ENCODE measurements around the gene DMKN.

Gene DMKN

GRCh38 chr19:35457173-35457572 is 56.3 kb downstream of the DMKN start:
- H3K27ac ChIP-seq = no peak overlapping the region
- TF ChIP-seq ZFX (IDR thresholded peaks at IDR 0.05) (no peak), CTCF (conservative IDR thresholded peaks at IDR 0.05) (no peak)

- no peak overlapping the region for H3K27ac ChIP-seq
- TF ChIP-seq ZFX (IDR thresholded peaks at IDR 0.05) (no peak), CTCF (conservative IDR thresholded peaks at IDR 0.05) (no peak)
These were observed 57.7 kb downstream of the DMKN start for GRCh38 chr19:35455616-35456201.

- no peak overlapping the region for H3K27ac ChIP-seq
- TF ChIP-seq CTCF (conservative IDR thresholded peaks at IDR 0.05) (no peak), ZFX (IDR thresholded peaks at IDR 0.05) (no peak)
These were observed 58.8 kb downstream of the DMKN start for GRCh38 chr19:35454663-35455062.

GRCh38 chr19:35451338-35452096 is 61.9 kb downstream of the DMKN start:
- TF ChIP-seq CTCF (conservative IDR thresholded peaks at IDR 0.05) = no peak
- H3K27ac ChIP-seq = no peak overlapping the region

GRCh38 chr19:35449359-35450043 is 63.9 kb downstream of the DMKN start:
- peak overlapping the region; percentile 58 for H3K27ac ChIP-seq
- TF ChIP-seq CTCF (conservative IDR thresholded peaks at IDR 0.05) (no peak), ZFX (IDR thresholded peaks at IDR 0.05) (no peak)

GRCh38 chr19:35447606-35448469 is 65.6 kb downstream of the DMKN start, which contains the start of gene FFAR2:
TSS of gene FFAR2 (plus strand) at chr19:35448257. CDS start at chr19:35449715, 1,458 bp downstream.
- TF ChIP-seq ZFX (IDR thresholded peaks at IDR 0.05) = no peak
- no peak for TF ChIP-seq CTCF (conservative IDR thresholded peaks at IDR 0.05)
- peak within 1 kb of the TSS; percentile 58 for H3K27ac ChIP-seq
